Stimulated activated CD8-positive, alpha-beta memory T cell treated with anti-CD3 and anti-CD28 coated beads, Interleukin-4, amount 100 ng/mL, for 4 hours (primary cell): ENCODE data around the gene PICALM.
A peak's percentile ranks its signal among the peaks of the same experiment; 100 is the strongest.
"Not testable (repeated sequence)": the region's sequence is repeated elsewhere in the genome, so short reads cannot be mapped to it uniquely, and the experiment has no call there.

Experiments
- DNase-seq, 2 donors: peaks; one replicate each; pipeline ENCODE4 v3.0.0-alpha.2; 2020; ENCODE audit warnings: low read depth in 2 of 2, low spot score in 1 of 2

The PICALM gene, protein sequence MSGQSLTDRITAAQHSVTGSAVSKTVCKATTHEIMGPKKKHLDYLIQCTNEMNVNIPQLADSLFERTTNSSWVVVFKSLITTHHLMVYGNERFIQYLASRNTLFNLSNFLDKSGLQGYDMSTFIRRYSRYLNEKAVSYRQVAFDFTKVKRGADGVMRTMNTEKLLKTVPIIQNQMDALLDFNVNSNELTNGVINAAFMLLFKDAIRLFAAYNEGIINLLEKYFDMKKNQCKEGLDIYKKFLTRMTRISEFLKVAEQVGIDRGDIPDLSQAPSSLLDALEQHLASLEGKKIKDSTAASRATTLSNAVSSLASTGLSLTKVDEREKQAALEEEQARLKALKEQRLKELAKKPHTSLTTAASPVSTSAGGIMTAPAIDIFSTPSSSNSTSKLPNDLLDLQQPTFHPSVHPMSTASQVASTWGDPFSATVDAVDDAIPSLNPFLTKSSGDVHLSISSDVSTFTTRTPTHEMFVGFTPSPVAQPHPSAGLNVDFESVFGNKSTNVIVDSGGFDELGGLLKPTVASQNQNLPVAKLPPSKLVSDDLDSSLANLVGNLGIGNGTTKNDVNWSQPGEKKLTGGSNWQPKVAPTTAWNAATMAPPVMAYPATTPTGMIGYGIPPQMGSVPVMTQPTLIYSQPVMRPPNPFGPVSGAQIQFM

DNA sequence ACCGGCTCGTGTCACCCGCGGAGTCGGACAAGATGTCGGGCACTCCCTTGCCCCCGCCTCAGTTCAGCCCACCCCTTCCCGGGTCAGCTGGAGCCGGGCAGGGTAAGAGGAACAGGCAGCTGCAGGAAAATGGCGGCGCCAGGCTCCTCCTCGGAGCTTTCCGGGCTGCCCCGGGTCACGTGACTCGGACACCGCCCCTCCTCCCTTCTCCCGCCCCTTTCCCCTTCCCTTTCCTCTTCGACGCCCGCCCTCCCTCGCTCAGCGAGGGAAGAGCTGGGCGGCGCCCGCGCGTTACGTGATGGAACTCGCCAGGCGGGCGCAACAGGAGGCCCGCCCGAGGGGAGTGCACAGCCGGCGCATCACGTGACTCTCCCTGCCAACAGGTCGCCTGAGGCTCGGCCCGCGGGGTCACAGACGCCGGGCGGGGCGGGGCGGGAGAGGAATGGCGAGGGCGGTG is at the start of gene PICALM:
Gene PICALM, minus strand, starts transcription at position 134 of the 457 bp plus-strand sequence. CDS start 304 bp downstream, outside the sequence.
- DNase-seq: peak; percentile 91 to 94

DNA sequence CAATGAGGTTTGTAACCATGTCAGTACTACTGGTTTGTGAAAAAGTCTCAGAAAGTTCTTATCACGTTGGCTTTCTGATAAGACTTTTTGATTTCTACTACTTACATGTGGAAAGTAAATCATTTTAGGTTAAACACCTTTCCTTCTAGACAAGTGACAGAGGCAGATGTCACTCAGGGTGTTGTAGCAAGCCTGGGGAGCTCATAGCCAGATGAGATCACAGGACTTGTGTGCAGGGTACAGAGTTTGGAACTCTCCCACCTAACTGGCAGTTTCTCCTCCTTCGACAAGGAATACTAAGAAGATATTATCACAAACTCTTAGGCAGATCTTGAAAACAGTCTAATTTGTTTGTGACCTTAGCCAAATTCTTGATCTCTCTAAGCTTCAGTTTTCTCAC is 49.4 kb upstream of the PICALM start:
- DNase-seq: no peak

- no peak for DNase-seq
These were observed 48.8 kb upstream of the PICALM start for GRCh38 chr11:86117712-86118063.

- DNase-seq: no peak
These were observed 48.3 kb upstream of the PICALM start for GRCh38 chr11:86117001-86117711.

DNA sequence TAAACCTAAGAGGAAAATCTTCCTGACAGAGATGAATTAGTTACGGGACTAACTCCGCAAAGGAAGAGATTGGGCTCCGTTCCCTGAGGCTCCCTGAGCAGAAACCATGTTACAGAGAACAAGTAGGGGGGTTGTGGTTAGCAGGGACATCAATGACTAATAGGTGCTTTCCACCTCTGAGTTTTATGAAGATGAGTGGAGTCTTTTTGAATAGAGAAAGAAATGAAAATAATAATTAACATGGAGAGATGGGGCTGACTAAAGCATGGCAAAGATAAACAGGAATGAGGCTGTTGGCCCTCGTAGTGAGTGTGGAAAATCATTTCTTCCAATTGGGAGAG is 47.5 kb upstream of the PICALM start:
- peak in 1 of 2 donors; percentile 17 for DNase-seq

DNA sequence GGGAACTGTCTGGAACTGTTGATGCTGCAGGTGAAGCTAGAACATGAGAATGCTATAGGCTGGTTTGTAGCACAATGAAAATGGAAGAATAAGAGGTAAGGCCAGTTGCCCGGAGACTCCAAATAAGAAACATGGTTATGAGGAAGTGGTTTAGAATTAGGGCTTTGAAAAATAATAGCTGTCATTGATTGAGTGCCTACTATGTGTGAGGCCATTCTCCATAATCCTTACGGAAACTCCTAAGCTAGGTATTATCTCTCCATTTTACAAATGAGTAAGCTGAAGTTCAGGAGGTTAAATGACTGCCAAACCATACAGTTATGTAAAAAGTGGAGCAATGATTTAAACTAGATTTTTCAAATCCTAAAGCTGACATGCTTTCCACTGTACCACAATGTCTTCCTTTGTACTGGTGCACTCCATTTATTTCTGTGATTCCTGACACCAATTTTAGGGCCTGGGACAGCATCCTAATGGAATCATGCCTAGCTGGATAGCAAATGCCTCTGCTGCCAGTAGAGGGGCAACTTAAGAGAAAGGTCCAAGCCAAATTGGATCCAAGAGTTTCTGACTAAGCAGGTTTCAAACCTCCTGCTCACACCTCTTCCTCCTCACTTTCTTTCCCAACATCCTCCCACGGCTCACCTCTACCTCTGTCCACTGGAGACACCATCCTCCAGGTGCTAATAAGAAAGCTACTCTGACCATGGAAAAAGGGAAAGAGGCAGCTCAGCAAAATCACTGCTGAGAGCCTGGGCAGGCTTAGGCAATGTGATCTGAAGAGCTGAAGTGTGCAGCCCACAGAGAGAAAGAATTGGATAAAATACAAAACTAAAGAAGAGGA is 46.9 kb upstream of the PICALM start:
- no peak for DNase-seq

DNA sequence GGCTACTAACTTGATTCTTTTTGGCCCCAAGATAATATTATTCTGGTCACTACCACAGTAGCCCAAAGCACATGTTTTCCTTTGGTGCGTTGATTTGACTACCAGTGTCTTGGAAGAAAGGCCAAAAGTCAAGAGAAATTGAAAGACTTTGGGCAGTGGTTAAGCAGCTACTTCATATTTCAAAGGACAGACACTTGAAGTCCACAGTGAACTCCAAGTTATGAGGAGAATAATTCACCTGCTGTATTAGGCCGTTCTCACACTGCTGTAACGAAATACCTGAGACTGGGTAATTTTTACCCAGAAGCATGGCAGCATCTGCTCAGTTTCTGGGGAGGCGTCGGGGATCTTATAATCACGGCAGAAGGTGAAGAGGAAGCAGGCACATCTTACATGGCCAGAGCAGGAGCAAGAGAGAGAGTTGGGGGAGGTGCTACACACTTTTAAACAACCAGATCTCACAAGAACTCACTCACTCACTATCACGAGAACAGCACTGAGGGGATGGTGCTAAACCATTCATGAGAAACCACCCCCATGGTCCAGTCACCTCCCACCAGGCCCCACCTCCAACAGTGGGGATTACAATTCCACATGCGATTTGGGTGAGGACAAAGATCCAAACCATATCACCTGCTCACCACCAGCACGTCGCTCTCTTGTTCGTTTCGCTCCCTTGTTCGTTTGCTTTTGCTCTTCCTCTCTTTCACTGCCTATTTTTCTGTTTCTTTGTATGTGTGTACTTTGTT is 40.2 kb upstream of the PICALM start:
- DNase-seq: no peak

DNA sequence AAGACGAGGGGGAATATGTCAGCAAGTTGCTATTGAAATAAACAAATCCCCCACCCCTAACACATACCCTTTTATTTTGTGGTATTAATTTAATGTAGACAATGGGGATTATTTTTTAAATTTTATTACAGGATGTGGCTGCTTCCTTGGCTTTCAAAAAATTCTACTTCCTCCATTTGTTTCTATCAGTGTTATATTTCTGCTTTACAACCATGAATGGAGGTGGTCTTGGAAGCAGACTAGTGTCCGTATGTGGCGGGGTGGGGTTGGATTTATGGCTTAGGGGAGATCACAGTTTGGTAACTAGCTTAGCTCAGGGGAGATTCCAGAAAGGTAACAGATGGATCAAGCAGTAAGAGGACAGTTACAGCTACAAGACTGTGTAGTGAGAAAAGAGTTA is 39.3 kb upstream of the PICALM start:
- no peak for DNase-seq

- DNase-seq: no peak
These were observed 38.0 kb upstream of the PICALM start for GRCh38 chr11:86106916-86107315.

- not testable (repeated sequence) for DNase-seq
These were observed 37.1 kb upstream of the PICALM start for GRCh38 chr11:86106031-86106430.

- not testable (repeated sequence) for DNase-seq
These were observed 36.7 kb upstream of the PICALM start for GRCh38 chr11:86105601-86106000.

DNA sequence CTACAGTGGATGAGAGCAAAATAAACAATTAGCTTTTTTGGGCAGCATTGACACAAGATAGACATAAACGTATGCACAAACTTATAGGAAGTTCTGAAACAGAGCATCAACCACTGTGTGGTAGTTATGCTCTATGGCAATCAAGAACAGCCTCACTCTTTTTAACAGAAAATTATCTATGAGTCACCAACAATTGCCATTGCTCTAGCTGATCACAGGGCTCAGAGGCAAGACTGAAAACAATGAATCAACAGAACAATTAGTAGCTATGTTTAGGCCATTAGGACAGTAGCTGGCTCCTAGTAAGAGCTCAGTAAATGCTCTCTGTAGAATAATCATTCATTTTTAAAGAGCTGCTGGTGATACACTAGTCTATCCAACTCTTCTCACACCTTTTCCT is 34.9 kb upstream of the PICALM start:
- no peak for DNase-seq

- no peak for DNase-seq
These were observed 33.1 kb upstream of the PICALM start for GRCh38 chr11:86101941-86102407.

GRCh38 chr11:86101493-86101892 is 32.6 kb upstream of the PICALM start:
- DNase-seq: no peak

GRCh38 chr11:86099874-86100273 is 31.0 kb upstream of the PICALM start:
- DNase-seq: no peak

DNA sequence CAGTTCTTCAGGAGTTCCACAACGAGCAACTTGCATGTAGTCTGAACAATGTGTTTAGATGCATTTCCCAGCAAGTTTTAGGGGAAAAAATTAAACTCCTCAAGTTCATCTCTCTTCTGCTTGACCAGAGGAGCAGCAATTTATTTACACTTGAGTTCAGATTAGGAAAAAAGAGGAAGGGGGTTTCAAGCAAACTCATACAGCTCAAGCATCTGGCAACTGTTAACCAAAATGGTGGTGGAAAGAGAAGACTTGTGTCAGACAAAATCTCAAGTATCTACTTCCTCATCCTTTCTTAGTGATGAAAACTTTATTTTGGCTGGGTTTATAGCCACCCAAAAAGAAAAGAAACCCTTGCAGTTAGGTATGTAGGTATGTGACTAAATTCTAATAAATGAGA is 29.1 kb upstream of the PICALM start:
- no peak for DNase-seq

GRCh38 chr11:86091566-86091965 is 22.7 kb upstream of the PICALM start:
- no peak for DNase-seq

DNA sequence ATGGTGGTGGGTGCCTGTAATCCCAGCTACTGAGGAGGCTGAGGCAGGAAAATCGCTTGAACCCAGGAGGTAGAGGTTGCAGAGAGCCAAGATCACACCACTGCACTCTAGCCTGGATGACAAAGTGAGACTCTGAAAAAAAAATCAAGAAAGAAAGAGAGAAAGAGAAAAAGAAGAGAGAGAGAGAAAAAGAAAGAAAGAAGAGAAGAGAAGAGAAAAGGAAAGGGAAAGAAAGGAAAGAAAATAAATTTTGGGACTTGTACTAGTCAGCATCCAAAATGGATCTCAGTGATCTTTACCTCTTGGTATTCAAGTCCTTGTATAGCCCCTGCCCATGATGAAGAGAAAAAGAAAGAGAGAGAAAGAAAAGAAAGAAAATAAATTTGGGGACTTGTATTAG is 22.2 kb upstream of the PICALM start:
- no peak for DNase-seq

- no peak for DNase-seq
These were observed 20.8 kb upstream of the PICALM start for GRCh38 chr11:86089659-86090058.

DNA sequence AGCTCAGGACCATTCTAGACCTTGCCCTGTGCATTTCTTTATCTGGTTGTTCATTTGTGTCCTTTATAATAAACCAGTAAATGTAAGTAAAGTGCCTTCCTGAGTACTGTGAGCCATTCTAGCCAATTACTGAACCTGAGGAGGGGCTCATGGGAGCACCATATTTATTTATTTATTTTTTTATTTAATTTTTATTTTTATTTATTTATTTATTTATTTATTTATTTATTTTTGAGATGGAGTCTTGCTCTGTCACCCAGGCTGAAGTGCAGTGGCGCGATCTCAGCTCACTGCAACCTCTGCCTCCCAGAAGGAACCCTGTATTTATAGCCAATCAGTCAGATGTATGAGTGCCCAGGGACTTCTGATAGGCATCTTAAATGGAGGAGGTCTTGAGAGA is 18.8 kb upstream of the PICALM start:
- not testable (repeated sequence) for DNase-seq
